SK-N-SH treated with all-trans-retinoic acid at 6 μM for 48 hours (cell line): Measurements from ENCODE around the gene RTP3.

Experiments used
- ATAC-seq: fragments of 200-7000 bp; cut with Tn5 transposase; 3 replicates; pipeline ENCODE4 v1.9.1; 2020; ENCODE audit warnings: mild to moderate bottlenecking, moderate library complexity
- BACH2 ChIP-seq: fragments of 250-450 bp; sonication (Bioruptor Pico); IDR thresholded peaks from 2 replicates; pipeline ENCODE4 v1.9.0; 2021; ENCODE audit warnings: mild to moderate bottlenecking, borderline replicate concordance
- CSDC2 ChIP-seq: fragments of 250-450 bp; sonication (Bioruptor Pico); IDR thresholded peaks from 2 replicates; pipeline ENCODE4 v1.5.0; 2020; ENCODE audit warnings: mild to moderate bottlenecking, moderate library complexity
- ESRRG ChIP-seq: fragments of 250-450 bp; sonication (Bioruptor Pico); IDR thresholded peaks from 2 replicates; pipeline ENCODE4 v1.6.1; 2021; ENCODE audit warnings: mild to moderate bottlenecking
- GLIS3 ChIP-seq: fragments of 250-450 bp; sonication (Bioruptor Pico); IDR thresholded peaks from 2 replicates; pipeline ENCODE4 v1.5.0; 2020; ENCODE audit warnings: mild to moderate bottlenecking, moderate library complexity
- ISL1 ChIP-seq: fragments of 250-450 bp; sonication (Bioruptor Pico); IDR thresholded peaks from 2 replicates; pipeline ENCODE4 v2.1.2; 2022; ENCODE audit warnings: mild to moderate bottlenecking, moderate library complexity
- OSR1 ChIP-seq: fragments of 250-450 bp; sonication (Bioruptor Pico); IDR thresholded peaks from 2 replicates; pipeline ENCODE4 v1.8.0; 2022; ENCODE audit warnings: moderate library complexity, mild to moderate bottlenecking, inconsistent platforms
- PPARA ChIP-seq: fragments of 250-450 bp; sonication (Bioruptor Pico); IDR thresholded peaks from 2 replicates; pipeline ENCODE4 v1.5.0; 2020; ENCODE audit warnings: mild to moderate bottlenecking, borderline replicate concordance
- RARB ChIP-seq: fragments of 250-450 bp; sonication (Bioruptor Pico); IDR thresholded peaks from 2 replicates; pipeline ENCODE4 v1.8.0; 2021; ENCODE audit warnings: mild to moderate bottlenecking, moderate library complexity
- SNAI2 ChIP-seq: fragments of 250-450 bp; sonication (Bioruptor Pico); IDR thresholded peaks from 2 replicates; pipeline ENCODE4 v1.5.0; 2020; ENCODE audit warnings: mild to moderate bottlenecking, moderate library complexity
- TCF4 ChIP-seq: fragments of 250-450 bp; sonication (Bioruptor Pico); IDR thresholded peaks from 2 replicates; pipeline ENCODE4 v1.8.0; 2021; ENCODE audit warnings: mild to moderate bottlenecking, moderate library complexity, borderline replicate concordance
- TOX ChIP-seq: fragments of 250-450 bp; sonication (Bioruptor Pico); IDR thresholded peaks from 2 replicates; pipeline ENCODE4 v1.8.0; 2021; ENCODE audit warnings: mild to moderate bottlenecking, moderate library complexity, borderline replicate concordance
- ZC3H10 ChIP-seq: fragments of 250-450 bp; sonication (Bioruptor Pico); IDR thresholded peaks from 2 replicates; pipeline ENCODE4 v1.5.1; 2021; ENCODE audit warnings: mild to moderate bottlenecking, moderate library complexity
- ZFP3 ChIP-seq: fragments of 250-450 bp; sonication (Bioruptor Pico); IDR thresholded peaks from 2 replicates; pipeline ENCODE4 v1.5.0; 2020; ENCODE audit warnings: mild to moderate bottlenecking, moderate library complexity
- ZFP30 ChIP-seq: fragments of 450-650 bp; formaldehyde crosslinking; IDR thresholded peaks from 2 replicates; pipeline ENCODE4 v1.5.0; 2022; ENCODE audit warnings: mild to moderate bottlenecking, moderate library complexity
- ZNF565 ChIP-seq: fragments of 450-650 bp; formaldehyde crosslinking; conservative IDR thresholded peaks from 2 replicates; pipeline ENCODE4 v1.5.0; 2020; ENCODE audit warnings: low read depth, mild to moderate bottlenecking, moderate library complexity
- ZNF8 ChIP-seq: fragments of 450-650 bp; formaldehyde crosslinking; IDR thresholded peaks from 2 replicates; pipeline ENCODE4 v1.5.0; 2020; ENCODE audit warnings: mild to moderate bottlenecking, moderate library complexity
- TF ChIP-seq, protein P1 (sequence below): fragments of 250-450 bp; sonication (Bioruptor Pico); IDR thresholded peaks from 2 replicates; pipeline ENCODE4 v1.5.1; 2020; ENCODE audit warnings: low read depth, mild to moderate bottlenecking, moderate library complexity
- TF ChIP-seq, protein P2 (sequence below): fragments of 250-450 bp; sonication (Bioruptor Pico); IDR thresholded peaks from 2 replicates; pipeline ENCODE4 v1.8.0; 2021; ENCODE audit warnings: low read depth, mild to moderate bottlenecking, moderate library complexity, borderline replicate concordance
- TF ChIP-seq, protein P3 (sequence below): fragments of 250-450 bp; sonication (Bioruptor Pico); IDR thresholded peaks from 2 replicates; pipeline ENCODE4 v1.5.0; 2020; ENCODE audit warnings: mild to moderate bottlenecking, moderate library complexity
- TF ChIP-seq, protein P4 (sequence below): fragments of 250-450 bp; sonication (Bioruptor Pico); IDR thresholded peaks from 2 replicates; pipeline ENCODE4 v1.8.0; 2020; ENCODE audit warnings: mild to moderate bottlenecking, moderate library complexity, borderline replicate concordance
- TF ChIP-seq, protein P5 (sequence below): fragments of 250-450 bp; sonication (Bioruptor Pico); IDR thresholded peaks from 2 replicates; pipeline ENCODE4 v1.5.1; 2021; ENCODE audit warnings: mild to moderate bottlenecking, moderate library complexity

RTP3 gene

DNA sequence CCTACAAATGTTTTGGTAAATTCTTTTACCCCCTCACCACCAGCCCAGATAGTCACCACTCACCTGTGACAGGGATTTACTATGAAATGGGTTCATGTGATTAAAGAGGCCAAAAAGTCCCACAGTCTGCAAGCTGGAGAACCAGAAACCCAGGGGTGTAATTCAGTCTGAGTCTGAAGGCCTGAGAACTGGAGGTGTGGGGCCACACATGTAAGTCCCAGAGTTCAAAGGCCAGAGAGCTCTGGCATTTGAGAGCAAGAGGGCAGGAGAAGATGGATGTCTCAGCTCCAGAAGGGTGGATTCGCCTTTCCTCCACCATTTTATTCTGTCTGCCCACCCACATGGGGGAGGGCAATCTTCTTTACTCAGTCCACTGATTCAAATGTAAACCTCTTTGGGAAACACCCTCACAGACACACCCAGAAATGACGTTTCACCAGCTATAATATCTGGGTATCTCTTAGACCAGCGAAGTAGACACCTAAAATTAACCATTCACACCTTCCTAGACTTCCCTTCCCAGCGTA, 11.9 kb downstream of the RTP3 start (continued):
- no peak for TF ChIP-seq ZNF565
- no peak for TF ChIP-seq BACH2 (CRISPR knock-in tag)
- no peak for TF ChIP-seq ZNF8
- no peak for TF ChIP-seq ZC3H10 (CRISPR knock-in tag)
- no peak for TF ChIP-seq ISL1 (CRISPR knock-in tag)
- TF ChIP-seq CSDC2 (CRISPR knock-in tag) = no peak

DNA sequence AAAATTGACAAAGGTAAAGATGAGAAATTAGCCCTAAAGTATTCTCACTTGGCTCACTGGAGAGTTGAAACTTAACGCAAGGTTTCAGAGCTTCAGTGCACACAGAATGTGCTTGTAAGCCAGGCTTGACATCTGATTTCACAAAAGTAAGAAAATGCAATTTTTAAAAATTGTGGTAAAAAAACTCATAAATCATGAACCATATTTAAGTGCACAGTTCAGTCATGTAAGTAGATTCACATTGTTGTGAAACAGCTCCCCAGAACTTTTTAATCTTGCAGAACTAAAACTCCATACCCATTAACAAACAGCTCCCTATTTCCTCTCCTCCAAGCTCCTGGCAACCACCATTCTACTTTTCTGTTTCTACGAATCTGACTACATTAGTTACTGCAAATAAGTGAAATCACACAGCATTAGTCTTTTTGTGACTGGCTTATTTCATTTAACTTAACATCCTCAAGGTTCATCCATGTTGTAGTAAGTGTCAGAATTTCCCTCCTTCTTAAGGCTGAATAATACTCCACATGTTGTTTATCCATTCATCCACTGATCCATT, 14.5 kb downstream of the RTP3 start:
- TF ChIP-seq ZC3H10 (CRISPR knock-in tag) = no peak
- TF ChIP-seq PPARA (CRISPR knock-in tag) = no peak
- TF ChIP-seq, protein P1, sequence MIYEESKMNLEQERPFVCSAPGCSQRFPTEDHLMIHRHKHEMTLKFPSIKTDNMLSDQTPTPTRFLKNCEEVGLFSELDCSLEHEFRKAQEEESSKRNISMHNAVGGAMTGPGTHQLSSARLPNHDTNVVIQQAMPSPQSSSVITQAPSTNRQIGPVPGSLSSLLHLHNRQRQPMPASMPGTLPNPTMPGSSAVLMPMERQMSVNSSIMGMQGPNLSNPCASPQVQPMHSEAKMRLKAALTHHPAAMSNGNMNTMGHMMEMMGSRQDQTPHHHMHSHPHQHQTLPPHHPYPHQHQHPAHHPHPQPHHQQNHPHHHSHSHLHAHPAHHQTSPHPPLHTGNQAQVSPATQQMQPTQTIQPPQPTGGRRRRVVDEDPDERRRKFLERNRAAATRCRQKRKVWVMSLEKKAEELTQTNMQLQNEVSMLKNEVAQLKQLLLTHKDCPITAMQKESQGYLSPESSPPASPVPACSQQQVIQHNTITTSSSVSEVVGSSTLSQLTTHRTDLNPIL = no peak
- TF ChIP-seq CSDC2 (CRISPR knock-in tag) = no peak
- TF ChIP-seq RARB (CRISPR knock-in tag) = no peak
- no peak for TF ChIP-seq ZNF8
- TF ChIP-seq TCF4 (CRISPR knock-in tag) = no peak
- TF ChIP-seq ZNF565 = no peak
- no peak for TF ChIP-seq ESRRG
- no peak for TF ChIP-seq OSR1 (CRISPR knock-in tag)
- no peak for TF ChIP-seq TOX (CRISPR knock-in tag)
- TF ChIP-seq ZFP30 (CRISPR knock-in tag) = no peak
- TF ChIP-seq, protein P2, sequence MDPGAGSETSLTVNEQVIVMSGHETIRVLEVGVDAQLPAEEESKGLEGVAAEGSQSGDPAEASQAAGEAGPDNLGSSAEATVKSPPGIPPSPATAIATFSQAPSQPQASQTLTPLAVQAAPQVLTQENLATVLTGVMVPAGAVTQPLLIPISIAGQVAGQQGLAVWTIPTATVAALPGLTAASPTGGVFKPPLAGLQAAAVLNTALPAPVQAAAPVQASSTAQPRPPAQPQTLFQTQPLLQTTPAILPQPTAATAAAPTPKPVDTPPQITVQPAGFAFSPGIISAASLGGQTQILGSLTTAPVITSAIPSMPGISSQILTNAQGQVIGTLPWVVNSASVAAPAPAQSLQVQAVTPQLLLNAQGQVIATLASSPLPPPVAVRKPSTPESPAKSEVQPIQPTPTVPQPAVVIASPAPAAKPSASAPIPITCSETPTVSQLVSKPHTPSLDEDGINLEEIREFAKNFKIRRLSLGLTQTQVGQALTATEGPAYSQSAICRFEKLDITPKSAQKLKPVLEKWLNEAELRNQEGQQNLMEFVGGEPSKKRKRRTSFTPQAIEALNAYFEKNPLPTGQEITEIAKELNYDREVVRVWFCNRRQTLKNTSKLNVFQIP = no peak
- TF ChIP-seq SNAI2 (CRISPR knock-in tag) = no peak
- no peak for TF ChIP-seq GLIS3
- TF ChIP-seq, protein P3, sequence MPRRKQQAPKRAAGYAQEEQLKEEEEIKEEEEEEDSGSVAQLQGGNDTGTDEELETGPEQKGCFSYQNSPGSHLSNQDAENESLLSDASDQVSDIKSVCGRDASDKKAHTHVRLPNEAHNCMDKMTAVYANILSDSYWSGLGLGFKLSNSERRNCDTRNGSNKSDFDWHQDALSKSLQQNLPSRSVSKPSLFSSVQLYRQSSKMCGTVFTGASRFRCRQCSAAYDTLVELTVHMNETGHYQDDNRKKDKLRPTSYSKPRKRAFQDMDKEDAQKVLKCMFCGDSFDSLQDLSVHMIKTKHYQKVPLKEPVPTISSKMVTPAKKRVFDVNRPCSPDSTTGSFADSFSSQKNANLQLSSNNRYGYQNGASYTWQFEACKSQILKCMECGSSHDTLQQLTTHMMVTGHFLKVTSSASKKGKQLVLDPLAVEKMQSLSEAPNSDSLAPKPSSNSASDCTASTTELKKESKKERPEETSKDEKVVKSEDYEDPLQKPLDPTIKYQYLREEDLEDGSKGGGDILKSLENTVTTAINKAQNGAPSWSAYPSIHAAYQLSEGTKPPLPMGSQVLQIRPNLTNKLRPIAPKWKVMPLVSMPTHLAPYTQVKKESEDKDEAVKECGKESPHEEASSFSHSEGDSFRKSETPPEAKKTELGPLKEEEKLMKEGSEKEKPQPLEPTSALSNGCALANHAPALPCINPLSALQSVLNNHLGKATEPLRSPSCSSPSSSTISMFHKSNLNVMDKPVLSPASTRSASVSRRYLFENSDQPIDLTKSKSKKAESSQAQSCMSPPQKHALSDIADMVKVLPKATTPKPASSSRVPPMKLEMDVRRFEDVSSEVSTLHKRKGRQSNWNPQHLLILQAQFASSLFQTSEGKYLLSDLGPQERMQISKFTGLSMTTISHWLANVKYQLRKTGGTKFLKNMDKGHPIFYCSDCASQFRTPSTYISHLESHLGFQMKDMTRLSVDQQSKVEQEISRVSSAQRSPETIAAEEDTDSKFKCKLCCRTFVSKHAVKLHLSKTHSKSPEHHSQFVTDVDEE (CRISPR knock-in tag) = no peak
- TF ChIP-seq ISL1 (CRISPR knock-in tag) = no peak
- TF ChIP-seq, protein P4, sequence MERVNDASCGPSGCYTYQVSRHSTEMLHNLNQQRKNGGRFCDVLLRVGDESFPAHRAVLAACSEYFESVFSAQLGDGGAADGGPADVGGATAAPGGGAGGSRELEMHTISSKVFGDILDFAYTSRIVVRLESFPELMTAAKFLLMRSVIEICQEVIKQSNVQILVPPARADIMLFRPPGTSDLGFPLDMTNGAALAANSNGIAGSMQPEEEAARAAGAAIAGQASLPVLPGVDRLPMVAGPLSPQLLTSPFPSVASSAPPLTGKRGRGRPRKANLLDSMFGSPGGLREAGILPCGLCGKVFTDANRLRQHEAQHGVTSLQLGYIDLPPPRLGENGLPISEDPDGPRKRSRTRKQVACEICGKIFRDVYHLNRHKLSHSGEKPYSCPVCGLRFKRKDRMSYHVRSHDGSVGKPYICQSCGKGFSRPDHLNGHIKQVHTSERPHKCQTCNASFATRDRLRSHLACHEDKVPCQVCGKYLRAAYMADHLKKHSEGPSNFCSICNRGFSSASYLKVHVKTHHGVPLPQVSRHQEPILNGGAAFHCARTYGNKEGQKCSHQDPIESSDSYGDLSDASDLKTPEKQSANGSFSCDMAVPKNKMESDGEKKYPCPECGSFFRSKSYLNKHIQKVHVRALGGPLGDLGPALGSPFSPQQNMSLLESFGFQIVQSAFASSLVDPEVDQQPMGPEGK (CRISPR knock-in tag) = no peak
- no peak for ATAC-seq

DNA sequence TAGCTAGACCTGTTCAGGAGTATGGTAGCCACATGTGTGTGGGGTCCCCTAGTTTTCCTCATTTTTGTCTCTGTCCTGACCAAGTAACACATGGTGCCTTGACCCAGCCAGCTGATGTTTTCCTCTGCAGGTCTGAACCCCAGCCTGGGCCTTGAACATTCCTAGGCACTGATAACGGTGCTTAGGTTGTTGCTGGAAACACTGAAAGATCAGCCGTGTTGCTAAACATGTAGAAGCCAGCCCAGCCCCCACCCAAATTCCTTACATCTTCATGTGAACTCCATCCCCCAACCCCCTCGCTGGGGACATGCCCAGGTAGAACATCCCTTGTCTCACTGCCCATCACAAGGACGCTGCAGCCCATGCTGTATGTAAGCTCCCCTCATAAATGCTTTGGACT, 18.7 kb downstream of the RTP3 start:
- ATAC-seq = no peak
- TF ChIP-seq ESRRG (no peak), TCF4 (CRISPR knock-in tag) (no peak), BACH2 (CRISPR knock-in tag) (no peak), ZNF565 (no peak), PPARA (CRISPR knock-in tag) (no peak), ZFP30 (CRISPR knock-in tag) (no peak), ZFP3 (CRISPR knock-in tag) (no peak), ZC3H10 (CRISPR knock-in tag) (no peak)
- TF ChIP-seq, protein P5, sequence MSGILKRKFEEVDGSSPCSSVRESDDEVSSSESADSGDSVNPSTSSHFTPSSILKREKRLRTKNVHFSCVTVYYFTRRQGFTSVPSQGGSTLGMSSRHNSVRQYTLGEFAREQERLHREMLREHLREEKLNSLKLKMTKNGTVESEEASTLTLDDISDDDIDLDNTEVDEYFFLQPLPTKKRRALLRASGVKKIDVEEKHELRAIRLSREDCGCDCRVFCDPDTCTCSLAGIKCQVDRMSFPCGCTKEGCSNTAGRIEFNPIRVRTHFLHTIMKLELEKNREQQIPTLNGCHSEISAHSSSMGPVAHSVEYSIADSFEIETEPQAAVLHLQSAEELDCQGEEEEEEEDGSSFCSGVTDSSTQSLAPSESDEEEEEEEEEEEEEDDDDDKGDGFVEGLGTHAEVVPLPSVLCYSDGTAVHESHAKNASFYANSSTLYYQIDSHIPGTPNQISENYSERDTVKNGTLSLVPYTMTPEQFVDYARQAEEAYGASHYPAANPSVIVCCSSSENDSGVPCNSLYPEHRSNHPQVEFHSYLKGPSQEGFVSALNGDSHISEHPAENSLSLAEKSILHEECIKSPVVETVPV (CRISPR knock-in tag) = no peak
- TF ChIP-seq, protein P4 (CRISPR knock-in tag) = no peak
- TF ChIP-seq, protein P3 (CRISPR knock-in tag) = no peak
- TF ChIP-seq, protein P2 = no peak
